ENCODE data around the gene NR2E1.

The NR2E1 gene

DNA sequence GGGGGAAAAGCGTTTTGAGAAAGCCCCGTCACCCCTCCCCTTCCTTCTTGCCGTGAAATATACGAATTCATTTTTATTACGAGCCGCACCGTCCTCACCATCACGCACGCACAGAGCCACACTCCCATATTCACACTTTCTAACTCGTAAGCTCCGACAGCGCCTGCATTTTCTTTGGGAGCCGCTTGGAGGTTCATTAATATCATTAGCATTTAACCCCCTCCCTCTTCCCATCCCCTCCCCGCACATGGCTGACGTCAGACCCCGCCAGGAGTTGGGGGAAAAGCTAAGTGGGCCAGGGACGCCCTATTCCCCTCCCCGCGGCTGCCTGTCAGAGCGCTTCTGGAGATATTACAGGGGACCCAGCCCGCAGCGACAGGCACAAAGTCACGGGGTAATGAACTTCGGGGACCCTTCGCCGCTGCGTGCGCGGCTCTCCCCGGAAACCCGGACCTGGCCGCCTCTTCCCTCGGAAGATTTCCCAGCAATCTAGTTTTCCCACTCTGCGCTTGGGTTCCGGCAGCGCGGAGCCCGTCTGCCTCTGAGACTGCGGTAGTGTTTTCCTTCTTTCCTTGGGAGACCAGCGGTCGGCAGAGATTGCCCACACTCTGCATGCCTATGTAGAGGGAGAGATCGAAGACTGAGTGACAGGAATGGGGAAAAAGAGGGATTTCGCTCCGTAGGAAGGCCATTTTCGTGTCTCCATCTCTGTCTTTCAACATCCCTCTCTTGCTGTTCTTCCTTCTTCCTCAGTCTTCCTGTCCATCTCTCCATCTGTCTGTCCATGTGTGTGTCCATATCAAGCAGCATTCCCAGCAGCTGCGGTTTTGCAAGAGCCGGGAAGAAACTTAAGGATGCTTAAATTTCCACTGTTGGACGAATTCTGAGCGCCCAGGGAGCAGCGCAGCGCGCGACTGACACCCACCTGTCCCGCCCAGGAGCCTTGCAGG lies at the start of gene NR2E1:
Gene NR2E1, plus strand, starts transcription at position 309 of the 950 bp plus-strand sequence. CDS start 744 bp downstream, outside the sequence.
- DNase-seq, result no peak

- no peak for DNase-seq
Observed at GRCh38 chr6:108116546-108117426, 49.0 kb upstream of the NR2E1 start.

GRCh38 chr6:108117427-108118358 lies 48.1 kb upstream of the NR2E1 start:
- DNase-seq, result peak in 1 of 14 donors; percentile 3

- no peak for DNase-seq
Observed at GRCh38 chr6:108118359-108118724, 47.5 kb upstream of the NR2E1 start.

DNA sequence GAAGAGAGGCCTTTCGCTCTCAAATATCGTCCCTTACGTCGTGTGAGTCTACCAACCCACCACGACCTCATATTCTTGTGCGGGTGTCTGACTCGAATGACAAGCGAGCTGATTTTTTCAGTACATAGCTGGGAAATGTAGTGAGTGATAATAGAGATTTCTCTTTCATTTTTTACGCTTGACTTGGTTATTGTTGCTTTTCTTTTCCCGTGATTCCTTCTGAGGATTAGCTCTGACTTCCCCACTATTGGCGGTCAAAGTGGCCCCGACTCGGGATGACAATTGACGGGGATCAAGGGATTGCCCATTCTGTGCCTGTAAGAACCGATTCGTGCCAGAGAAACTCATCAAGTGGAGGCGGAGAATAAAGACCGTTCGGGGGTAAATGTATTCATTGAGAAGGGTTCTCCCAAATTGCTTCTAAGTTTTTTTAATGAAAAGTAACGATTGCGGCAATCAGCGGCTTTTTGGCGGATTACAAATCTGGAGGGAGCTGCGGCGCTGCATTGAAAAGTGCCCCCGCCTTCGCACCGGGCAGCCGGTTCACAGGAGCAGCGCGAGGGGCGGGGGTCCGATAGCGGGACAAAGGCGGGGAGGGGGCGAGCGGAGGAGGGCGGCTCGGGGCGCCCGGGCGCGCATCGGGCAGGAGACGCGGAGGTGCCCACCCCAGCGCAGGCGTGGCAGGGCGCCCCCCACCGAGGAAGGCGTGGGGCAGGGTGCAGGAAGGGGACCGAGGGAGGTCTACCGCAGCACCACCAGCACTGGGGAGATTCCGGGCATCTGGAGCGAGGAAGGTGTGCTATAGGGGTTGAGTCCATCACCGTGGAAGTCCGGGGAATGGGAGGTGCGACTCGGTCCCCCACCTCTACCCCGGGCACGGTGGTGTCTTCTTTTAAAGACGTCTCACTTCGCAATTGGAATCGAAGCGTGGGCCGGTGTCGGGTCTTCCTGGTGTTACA lies 46.7 kb upstream of the NR2E1 start:
- DNase-seq, result no peak

DNA sequence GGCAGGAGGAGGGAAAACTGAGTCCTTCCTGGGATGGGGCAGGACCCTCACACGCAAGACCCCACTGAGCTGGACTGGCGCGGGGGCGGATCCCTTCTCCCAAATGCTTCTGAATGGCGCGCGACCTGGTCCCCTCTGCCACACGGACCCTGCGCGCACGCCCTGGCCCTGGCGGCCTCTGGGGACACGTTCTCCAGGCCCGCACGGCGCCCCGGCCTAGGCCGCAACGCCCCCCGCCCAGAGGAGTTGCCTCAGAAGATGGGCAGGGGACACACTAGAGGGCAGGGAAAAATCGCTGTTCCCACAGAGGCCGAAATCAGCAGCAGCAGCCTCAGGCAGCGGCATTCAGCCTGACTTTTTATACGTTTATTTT lies 46.1 kb upstream of the NR2E1 start:
- no peak for DNase-seq

DNA sequence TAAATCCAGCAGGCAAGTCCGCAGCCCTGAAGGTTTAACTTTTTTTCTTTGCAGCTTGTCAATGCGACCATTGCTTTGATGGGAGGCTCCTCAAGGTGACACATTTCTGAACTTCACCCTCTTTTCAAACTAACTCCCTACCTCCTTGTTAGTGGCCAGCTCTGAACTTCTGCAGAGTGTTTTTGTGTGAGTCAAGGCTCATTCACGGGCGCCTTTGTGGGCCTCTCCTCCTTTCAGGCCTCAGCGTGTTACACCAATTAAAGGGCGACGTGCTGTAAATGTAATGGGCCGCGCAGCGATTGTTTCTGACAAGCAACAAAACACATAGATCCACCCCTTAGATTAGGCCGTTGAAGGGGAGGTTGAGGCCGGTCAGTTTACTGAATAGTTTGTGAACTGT lies 45.5 kb upstream of the NR2E1 start:
- no peak for DNase-seq

DNA sequence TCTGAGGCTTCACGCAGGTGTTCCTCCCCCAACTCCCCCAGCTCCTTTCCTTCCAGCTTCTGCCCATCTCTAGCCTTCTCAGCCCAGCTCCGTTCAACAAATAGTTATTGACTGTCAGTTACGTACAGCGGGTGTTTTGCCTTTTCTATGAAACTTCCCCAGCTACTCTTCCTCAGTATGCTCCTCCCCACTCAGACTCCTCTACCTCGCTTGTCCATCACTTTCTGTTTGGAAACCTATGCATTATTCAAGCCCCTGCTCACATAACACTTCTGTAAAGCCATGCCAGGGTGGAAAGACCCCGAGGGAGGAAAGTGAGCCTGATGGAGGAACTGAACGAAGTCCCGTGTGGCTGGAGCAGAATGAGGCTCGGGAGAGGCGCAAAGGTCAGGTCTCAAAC lies 44.2 kb upstream of the NR2E1 start:
- DNase-seq, result no peak

DNA sequence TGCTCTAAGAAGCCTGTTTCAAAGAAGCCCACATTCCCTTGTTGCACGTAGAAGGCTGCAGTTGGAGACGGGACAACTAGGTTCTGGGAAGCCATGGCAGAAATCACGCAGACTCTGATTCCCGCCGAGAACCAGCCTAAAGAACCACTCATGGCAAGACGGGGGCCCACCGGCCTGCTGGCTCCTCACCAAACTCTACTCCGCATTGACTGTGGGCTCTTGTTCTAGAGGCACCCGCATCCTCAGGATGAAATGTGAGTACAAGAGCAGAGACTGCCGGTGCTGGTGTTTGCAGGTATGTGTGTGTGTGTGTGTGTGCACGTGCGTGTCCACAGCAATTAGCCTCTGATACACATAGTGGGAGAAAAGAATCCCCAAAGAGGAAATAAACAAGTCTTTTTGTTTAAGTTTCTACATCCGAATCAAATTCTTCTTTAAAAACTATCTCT lies 42.3 kb upstream of the NR2E1 start:
- DNase-seq, result no peak

GRCh38 chr6:108123946-108124345 lies 41.9 kb upstream of the NR2E1 start:
- DNase-seq, result no peak

DNA sequence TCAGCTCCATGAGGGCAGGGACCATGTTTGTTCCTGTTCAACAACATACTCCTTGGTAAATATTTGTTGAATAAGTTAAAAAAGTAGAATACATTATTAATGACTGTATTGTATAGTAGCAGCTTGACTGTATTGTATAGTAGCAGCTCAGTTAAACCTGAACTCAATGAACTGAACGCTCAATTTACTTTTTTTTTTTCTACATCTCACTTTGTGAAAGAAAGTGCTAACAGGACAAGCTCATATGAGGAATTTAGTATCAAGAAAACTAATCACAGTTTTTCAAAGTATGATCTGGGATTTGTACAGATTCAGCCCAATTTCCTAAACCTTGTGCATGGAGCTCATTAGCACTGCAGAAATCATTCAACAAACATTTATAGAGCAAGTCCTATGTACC lies 38.8 kb upstream of the NR2E1 start:
- no peak for DNase-seq

- DNase-seq, result no peak
Observed at GRCh38 chr6:108127826-108128225, 38.0 kb upstream of the NR2E1 start.

GRCh38 chr6:108130262-108130661 lies 35.6 kb upstream of the NR2E1 start:
- no peak for DNase-seq

DNA sequence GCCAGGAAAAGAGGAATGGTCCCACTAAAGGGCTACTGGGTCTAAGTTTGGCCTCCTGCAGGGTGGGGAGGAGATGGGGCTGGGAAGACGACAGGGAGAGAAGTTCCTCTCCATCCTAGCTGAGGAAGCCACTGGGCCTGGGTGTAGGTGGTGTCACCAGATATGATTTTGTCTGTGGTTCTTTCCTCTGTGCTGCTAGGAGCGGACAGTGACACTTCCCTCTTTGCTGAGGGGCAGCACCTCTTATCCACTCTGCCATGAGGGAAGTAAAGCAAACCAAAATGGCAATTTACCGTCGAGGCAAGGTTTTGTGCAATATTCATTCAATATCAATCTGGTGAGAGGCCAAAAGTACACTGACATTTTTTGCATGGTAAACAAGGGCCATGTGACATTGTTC lies 33.0 kb upstream of the NR2E1 start:
- no peak for DNase-seq

GRCh38 chr6:108133594-108134179 lies 32.1 kb upstream of the NR2E1 start:
- peak in 6 of 14 donors; percentile 6 to 44 (median 20) for DNase-seq

DNA sequence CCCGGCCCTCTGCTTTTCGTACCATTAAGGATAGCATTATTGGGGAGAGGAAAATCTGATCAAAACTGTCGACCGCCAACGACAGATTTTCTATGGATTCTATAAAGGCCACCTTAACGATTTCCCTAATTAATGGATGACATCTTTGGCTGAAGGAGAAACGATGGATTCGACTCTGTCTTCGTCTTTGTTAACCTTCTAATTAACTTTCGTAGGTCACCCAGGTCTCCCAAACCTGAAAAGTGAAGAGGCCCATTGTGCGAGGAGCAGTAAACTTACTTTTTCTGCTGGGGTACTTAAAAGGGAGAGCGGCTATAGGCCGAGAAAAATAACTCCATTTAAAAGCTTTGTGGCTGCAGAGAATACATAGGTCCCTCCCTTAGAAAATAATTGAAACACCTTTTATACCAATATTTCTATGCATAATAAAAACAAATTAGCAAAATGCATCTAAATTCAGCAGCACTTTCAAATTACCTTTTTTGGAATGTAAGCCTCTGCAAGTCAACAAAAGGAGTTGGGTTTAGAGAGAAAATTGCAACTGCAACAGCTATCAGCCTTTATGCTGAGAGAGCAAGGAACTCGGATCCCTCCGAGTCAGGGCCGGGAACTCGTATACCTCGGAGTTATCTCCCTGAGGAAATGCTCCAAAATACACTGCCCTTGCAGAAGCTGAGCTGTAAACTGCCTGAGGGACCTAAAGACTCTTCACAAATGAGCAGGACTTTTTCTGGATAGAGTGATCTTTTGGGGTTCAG lies 31.4 kb upstream of the NR2E1 start:
- DNase-seq, result no peak

DNA sequence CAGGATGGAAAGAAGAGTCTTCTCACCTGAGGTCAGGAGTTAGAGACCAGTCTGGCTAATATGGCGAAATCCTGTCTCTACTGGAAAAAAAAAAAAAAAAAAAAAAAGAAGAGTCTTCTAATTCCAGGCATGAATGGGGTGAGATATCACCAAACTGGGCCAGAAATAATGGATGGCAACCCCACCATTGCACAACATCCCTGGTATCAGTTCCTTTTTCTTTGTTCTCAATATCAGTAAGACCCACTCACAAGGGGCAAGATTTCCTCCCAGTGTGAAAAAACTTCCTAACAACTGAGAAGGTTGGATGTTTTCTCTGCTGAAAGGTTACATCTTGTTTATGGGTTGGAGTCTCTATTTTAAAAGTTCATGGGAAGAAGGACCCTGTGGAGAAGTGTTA lies 23.6 kb upstream of the NR2E1 start:
- peak in 1 of 14 donors; percentile 3 for DNase-seq

DNA sequence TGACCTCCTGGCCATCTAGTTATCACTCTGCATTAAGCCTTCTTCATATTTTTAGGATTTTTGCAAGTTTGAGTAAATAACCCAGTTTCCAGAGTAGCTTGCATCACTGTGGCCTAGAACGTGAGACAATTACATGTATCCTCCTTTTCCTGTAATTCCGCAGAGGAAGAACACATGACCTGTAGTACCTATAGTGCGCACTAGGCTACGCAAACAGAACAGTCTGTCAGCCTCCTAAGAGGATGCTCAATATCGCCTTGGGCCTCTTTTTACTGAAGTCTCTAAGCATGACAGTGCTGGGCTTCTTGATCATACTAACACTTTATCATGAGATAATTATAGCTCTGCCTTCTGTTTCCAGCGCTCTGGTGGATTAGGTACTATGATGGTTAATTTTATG lies 20.2 kb upstream of the NR2E1 start:
- DNase-seq, result no peak

GRCh38 chr6:108152446-108152845 lies 13.4 kb upstream of the NR2E1 start:
- no peak for DNase-seq

Measured in C1 segment of cervical spinal cord (tissue), 14 donors.